MCF 10A (cell line): ENCODE measurements around the gene METTL4. TPM values are rescaled to one million over a fixed set of nuclear protein-coding genes. Genes with fewer than 3 reads are reported as not detected.
"Not testable (repeated sequence)": the region's sequence is repeated elsewhere in the genome, so short reads cannot be mapped to it uniquely, and the experiment has no call there.

Experiments used
- BruUV-seq: library from RNA; stranded (reverse); fragments of 400-500 nt; replicated peaks from 2 replicates; lab custom pipeline; 2021; lab: Mats Ljungman, UMichigan
- CTCF ChIA-PET: fragments of 300-600 bp; sonication (Branson Sonifier 250); formaldehyde crosslinking; extraction: SDS; loops from one replicate; lab custom pipeline; 2021; ENCODE audit warnings: antibody characterized with exemption, inconsistent platforms; lab: Yijun Ruan, JAX
- POLR2A ChIA-PET: fragments of 300-600, 350-650 bp; sonication (Branson Sonifier 250); formaldehyde crosslinking; extraction: SDS; loops from one replicate; lab custom pipeline; 2020; ENCODE audit warnings: antibody characterized with exemption, inconsistent platforms; lab: Yijun Ruan, JAX
- DNase-seq: peaks from one replicate; pipeline ENCODE4 v3.0.0-alpha.2; 2018; ENCODE audit not compliant: unreplicated experiment
- H3K27ac Mint-ChIP-seq: one replicate; pipeline ENCODE4 v1.8.0; 2022; ENCODE audit warnings: mild to moderate bottlenecking, low read depth, mixed read lengths; ENCODE audit not compliant: unreplicated experiment
- H3K27me3 Mint-ChIP-seq: one replicate; pipeline ENCODE4 v1.8.0; 2022; ENCODE audit warnings: mixed read lengths; ENCODE audit not compliant: insufficient read depth, unreplicated experiment
- H3K36me3 Mint-ChIP-seq: one replicate; pipeline ENCODE4 v1.8.0; 2022; ENCODE audit warnings: mild to moderate bottlenecking, moderate library complexity, mixed read lengths; ENCODE audit not compliant: insufficient read depth, unreplicated experiment
- H3K4me1 Mint-ChIP-seq: one replicate; pipeline ENCODE4 v1.8.0; 2022; ENCODE audit warnings: mixed read lengths; ENCODE audit not compliant: insufficient read depth, unreplicated experiment
- H3K4me3 Mint-ChIP-seq: one replicate; pipeline ENCODE4 v1.8.0; 2022; ENCODE audit warnings: mild to moderate bottlenecking, moderate library complexity, mixed read lengths; ENCODE audit not compliant: unreplicated experiment
- H3K9me3 Mint-ChIP-seq: one replicate; pipeline ENCODE4 v1.8.0; 2022; ENCODE audit warnings: mixed read lengths; ENCODE audit not compliant: unreplicated experiment
- intact Hi-C: fragments of 100-400 bp; cut with micrococcal nuclease; formaldehyde crosslinking; loops from 2 replicates; pipeline ENCODE4 v1.14.1; 2022
- total RNA-seq: library from RNA; stranded (reverse); gene quantifications from 2 replicates; pipeline ENCODE4 v1.2.3, GENCODE V29; 2022
- TF ChIP-seq, protein P1 (sequence below): fragments of 200-600 bp; IDR thresholded peaks from one replicate; pipeline ENCODE4 v1.8.0; 2022; ENCODE audit warnings: antibody characterized with exemption, mild to moderate bottlenecking; ENCODE audit not compliant: unreplicated experiment

The METTL4 gene
- total RNA-seq, 1 experiment from 2014 or later: 11.8 TPM

DNA sequence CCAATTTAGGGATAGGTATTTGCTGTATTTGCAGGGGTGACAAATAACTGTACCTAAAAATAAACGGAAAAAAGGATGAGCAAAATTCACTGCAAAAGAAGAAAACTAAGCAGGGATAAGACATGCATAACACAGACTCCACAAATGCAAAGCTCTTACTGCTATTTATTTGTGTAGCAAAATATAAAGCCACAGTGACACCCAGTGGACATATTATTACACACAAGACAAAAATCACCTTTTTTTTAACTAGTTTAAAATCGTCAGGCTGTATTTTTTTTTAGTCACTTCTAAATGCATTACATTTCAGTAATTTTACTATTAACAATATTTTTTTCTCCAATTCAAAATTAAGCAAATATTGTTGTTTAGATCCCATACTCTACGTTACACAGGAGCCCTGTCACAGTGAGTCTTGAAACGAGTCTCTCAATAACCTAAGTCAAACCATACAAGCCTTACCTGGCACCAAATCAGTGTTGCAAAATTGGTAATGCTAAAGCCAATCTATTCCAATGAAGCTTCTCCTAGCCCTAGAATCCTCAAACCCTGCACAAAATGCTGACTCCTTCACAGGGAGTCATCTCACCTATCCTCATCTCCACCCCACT is 23.7 kb downstream of the METTL4 start:
- ChIA-PET POLR2A (interaction anchor here (0.6 kb wide), 1 partner anchor 324 kb away, joined by 4 read pairs; no protein-coding TSS in a partner anchor), CTCF (interaction anchor here (0.5 to 3.8 kb wide), 37 partner anchors 8 to 1883 kb away, joined by 3 to 31 read pairs (median 4); no protein-coding TSS in a partner anchor)
- H3K27ac Mint-ChIP-seq: peak overlapping the region; percentile 23
- no peaks in the 10 kb centered on the region for H3K27me3 Mint-ChIP-seq
- TF ChIP-seq, protein P1, sequence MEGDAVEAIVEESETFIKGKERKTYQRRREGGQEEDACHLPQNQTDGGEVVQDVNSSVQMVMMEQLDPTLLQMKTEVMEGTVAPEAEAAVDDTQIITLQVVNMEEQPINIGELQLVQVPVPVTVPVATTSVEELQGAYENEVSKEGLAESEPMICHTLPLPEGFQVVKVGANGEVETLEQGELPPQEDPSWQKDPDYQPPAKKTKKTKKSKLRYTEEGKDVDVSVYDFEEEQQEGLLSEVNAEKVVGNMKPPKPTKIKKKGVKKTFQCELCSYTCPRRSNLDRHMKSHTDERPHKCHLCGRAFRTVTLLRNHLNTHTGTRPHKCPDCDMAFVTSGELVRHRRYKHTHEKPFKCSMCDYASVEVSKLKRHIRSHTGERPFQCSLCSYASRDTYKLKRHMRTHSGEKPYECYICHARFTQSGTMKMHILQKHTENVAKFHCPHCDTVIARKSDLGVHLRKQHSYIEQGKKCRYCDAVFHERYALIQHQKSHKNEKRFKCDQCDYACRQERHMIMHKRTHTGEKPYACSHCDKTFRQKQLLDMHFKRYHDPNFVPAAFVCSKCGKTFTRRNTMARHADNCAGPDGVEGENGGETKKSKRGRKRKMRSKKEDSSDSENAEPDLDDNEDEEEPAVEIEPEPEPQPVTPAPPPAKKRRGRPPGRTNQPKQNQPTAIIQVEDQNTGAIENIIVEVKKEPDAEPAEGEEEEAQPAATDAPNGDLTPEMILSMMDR: peak; percentile 58
- no peaks in the 10 kb centered on the region for H3K9me3 Mint-ChIP-seq
- H3K4me3 Mint-ChIP-seq: no peak overlapping the region
- H3K4me1 Mint-ChIP-seq: no peaks in the 10 kb centered on the region
- DNase-seq: peak; percentile 55
- intact Hi-C loops: loop anchor here (2.0 to 10.0 kb wide), 4 partner anchors 793 to 1683 kb away; no protein-coding TSS in a partner anchor
- BruUV-seq: no TSS peak
- peaks cover 18% of the 10 kb centered on the region for H3K36me3 Mint-ChIP-seq

DNA sequence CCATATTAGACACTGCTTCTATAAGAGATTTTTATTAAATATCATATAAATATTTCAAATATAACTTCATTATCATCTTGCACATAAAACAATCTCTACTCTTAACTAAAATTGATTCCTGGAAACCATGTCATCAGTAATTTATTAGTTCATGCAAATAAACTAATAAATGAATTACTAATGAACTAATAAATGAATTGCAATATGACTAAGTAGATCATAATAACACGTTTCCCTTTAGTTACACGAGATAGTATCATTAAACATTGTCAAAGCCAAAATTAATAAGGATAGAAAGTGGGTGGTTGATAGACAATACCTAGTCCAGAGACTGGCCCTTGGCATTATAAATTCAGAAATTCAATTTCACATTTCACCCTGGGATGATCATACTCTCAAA is 26.1 kb downstream of the METTL4 start:
- TF ChIP-seq, protein P1: no peak
- H3K9me3 Mint-ChIP-seq: no peaks in the 10 kb centered on the region
- no peak overlapping the region for H3K27ac Mint-ChIP-seq
- ChIA-PET CTCF (interaction anchor here (1.3 kb wide), 1 partner anchor 881 kb away, joined by 4 read pairs; no protein-coding TSS in a partner anchor), POLR2A (no interaction called here)
- H3K36me3 Mint-ChIP-seq: peaks cover 10% of the 10 kb centered on the region
- intact Hi-C loops: loop anchor here (10.0 kb wide), 2 partner anchors 790 to 880 kb away; no protein-coding TSS in a partner anchor
- H3K4me1 Mint-ChIP-seq: no peaks in the 10 kb centered on the region
- H3K27me3 Mint-ChIP-seq: no peaks in the 10 kb centered on the region
- H3K4me3 Mint-ChIP-seq: no peak overlapping the region
- DNase-seq: no peak
- BruUV-seq: no TSS peak

DNA sequence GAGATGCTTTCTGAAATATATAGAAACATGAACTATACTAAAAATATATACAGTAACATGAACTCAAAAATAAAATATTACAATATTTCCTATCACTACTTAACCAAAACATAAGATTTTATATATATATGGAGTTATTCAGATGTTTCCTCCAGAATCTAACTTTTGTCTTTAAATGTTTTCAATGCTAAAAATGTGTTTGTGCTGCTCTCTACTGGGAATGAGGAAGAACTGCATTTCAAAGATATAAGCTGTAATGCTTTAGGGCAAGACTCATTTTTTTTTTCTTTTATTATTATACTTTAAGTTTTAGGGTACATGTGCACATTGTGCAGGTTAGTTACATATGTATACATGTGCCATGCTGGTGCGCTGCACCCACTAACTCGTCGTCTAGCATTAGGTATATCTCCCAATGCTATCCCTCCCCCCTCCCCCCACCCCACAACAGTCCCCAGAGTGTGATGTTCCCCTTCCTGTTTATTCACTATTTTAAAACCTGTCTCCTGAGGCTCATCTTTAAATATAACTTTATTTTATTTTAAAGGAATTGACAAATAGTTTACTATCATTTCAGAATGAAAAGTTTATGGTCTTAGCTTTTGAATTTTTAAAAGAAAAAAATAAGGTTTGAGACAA is 29.3 kb downstream of the METTL4 start:
- H3K4me1 Mint-ChIP-seq, H3K27me3 Mint-ChIP-seq, H3K4me3 Mint-ChIP-seq, H3K27ac Mint-ChIP-seq, BruUV-seq, H3K9me3 Mint-ChIP-seq, H3K36me3 Mint-ChIP-seq: not testable (repeated sequence)
- intact Hi-C loops: loop anchor here (1.0 to 10.0 kb wide), 5 partner anchors 205 to 877 kb away; no protein-coding TSS in a partner anchor
- peak; percentile 45 for DNase-seq
- ChIA-PET POLR2A (interaction anchor here (0.6 to 1.5 kb wide), 3 partner anchors 13 to 516 kb away, joined by 3 to 5 read pairs (median 4); no protein-coding TSS in a partner anchor), CTCF (interaction anchor here (0.6 to 3.5 kb wide), 23 partner anchors 10 to 1703 kb away, joined by 3 to 33 read pairs (median 4); no protein-coding TSS in a partner anchor)
- TF ChIP-seq, protein P1: peak; percentile 72

DNA sequence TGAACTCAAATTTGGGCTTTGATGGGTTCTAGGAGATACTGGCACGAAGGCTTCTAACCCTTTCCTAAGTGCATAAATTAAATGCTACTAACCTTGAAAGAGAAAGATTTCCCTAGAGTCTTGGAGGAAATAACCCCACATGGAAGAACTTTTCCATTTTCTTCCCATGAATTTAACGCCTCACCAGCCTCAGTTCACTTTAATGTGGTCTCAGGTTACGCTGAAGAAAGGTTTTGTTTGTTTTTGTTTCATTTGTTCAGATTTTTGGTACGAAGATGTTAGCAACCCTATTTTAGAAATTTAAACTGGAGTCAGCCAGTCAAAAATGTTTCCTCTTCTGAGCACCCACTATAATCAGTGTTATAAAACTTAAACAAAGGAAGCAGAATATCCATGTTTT is 30.7 kb downstream of the METTL4 start:
- no peaks in the 10 kb centered on the region for H3K27me3 Mint-ChIP-seq
- ChIA-PET CTCF (interaction anchor here (0.5 to 3.5 kb wide), 9 partner anchors 143 to 960 kb away, joined by 3 to 29 read pairs (median 5); no protein-coding TSS in a partner anchor), POLR2A (no interaction called here)
- intact Hi-C loops: loop anchor here (10.0 kb wide), 2 partner anchors 786 to 876 kb away; no protein-coding TSS in a partner anchor
- no TSS peak for BruUV-seq
- no peak for DNase-seq
- H3K4me3 Mint-ChIP-seq: no peak overlapping the region
- H3K9me3 Mint-ChIP-seq: no peaks in the 10 kb centered on the region
- H3K36me3 Mint-ChIP-seq: no peaks in the 10 kb centered on the region
- H3K4me1 Mint-ChIP-seq: no peaks in the 10 kb centered on the region
- no peak overlapping the region for H3K27ac Mint-ChIP-seq
- TF ChIP-seq, protein P1: no peak
